Esophagus muscularis mucosa (tissue), 3 donors: Measurements from ENCODE around the gene GABRB3.

Source experiments
- CTCF ChIP-seq, 3 experiments: fragments of 200-600 bp in 2 of 3; fragments of 450-650 bp in 1 of 3; sonication (generic) in 2 of 3; IDR thresholded peaks; one replicate each; pipeline ENCODE4 v1.5.1; 2017 to 2019; ENCODE audit warnings: antibody characterized with exemption in 3 of 3, mild to moderate bottlenecking in 2 of 3, moderate library complexity in 1 of 3
- POLR2A ChIP-seq: fragments of 450-650 bp; IDR thresholded peaks from one replicate; pipeline ENCODE4 v1.6.1; 2017; ENCODE audit warnings: antibody characterized with exemption, moderate library complexity, mild to moderate bottlenecking, low read depth

- no peak for TF ChIP-seq CTCF (IDR thresholded peaks at IDR 0.05)
- no peak for TF ChIP-seq POLR2A
These were observed 14.8 kb downstream of the GABRB3 start for GRCh38 chr15:26758079-26758478.
